Measurements from ENCODE around the gene TXNL4A.

Gene TXNL4A

DNA sequence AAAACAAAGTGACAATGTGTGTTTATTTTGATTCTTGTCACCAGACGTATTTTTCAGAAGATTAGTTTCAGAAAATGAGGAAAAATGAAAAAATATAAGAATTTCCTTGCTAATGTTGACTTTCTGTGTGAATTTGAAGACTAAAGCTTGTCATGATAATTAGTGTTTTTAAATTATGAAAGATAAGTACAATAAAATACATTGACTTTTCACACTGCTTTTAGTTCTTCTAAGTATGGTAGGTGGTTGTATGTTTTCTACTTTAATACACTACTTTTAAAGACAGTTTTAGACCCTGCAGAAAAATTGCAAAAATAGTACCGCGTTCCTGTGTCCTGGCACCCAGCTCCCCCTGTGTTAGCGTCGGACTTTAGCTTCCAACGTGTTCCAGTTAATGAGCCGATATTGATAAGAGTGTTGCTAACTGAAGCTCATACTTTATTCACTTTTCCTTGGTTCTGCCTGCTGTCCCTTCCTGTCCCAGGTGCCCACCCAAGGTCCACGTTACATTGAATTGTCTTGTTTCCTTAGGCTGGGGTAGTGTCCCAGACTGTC, 46.6 kb upstream of the TXNL4A start:
- H3K4me2 ChIP-seq (ENCODE audit: low read depth, low read length), result peak overlapping the region; percentile 77
- H3K4me3 ChIP-seq (ENCODE audit: low read length), result peak overlapping the region; percentile 81
- no peak for DNase-seq
- H3K4me1 ChIP-seq (ENCODE audit: low read length), result 0 out of 2 replicates have a peak, but pooled peaks cover 4% of the 10 kb centered on the region
- peak overlapping the region; percentile 37 for H2AFZ ChIP-seq (ENCODE audit: low read length)
- no peaks in the 10 kb centered on the region for H4K20me1 ChIP-seq (ENCODE audit: insufficient read depth, low read length)
- no peaks in the 10 kb centered on the region for H3K9me2 ChIP-seq (replicated peaks; ENCODE audit: insufficient read depth, low read length)
- H3K9ac ChIP-seq (ENCODE audit: low read length), result peak overlapping the region; percentile 77
- peaks cover 3% of the 10 kb centered on the region; the same call in 1 of the 2 replicates for H3K36me3 ChIP-seq (replicated peaks; ENCODE audit: insufficient read depth, low read length)
- no peaks in the 10 kb centered on the region for H3F3A ChIP-seq (ENCODE audit: insufficient read depth, low read length)
- H3K9me3 ChIP-seq (replicated peaks; ENCODE audit: insufficient read depth, low read length), result no peaks in the 10 kb centered on the region
- peak overlapping the region; percentile 69; the same call in 1 of the 2 replicates for H3K27ac ChIP-seq (ENCODE audit: low read length)
- no peaks in the 10 kb centered on the region for H3K27me3 ChIP-seq (replicated peaks; ENCODE audit: insufficient read depth, low read length)
- peaks cover 20% of the 10 kb centered on the region for H3K79me2 ChIP-seq (ENCODE audit: low read length)
- TF ChIP-seq EZH2phosphoT487 (IDR thresholded peaks at IDR 0.05; ENCODE audit: low read length), result no peak
- TF ChIP-seq EZH2 (optimal IDR thresholded peaks at IDR 0.05; ENCODE audit: low read depth, low read length), result no peak
- TF ChIP-seq, protein P1, sequence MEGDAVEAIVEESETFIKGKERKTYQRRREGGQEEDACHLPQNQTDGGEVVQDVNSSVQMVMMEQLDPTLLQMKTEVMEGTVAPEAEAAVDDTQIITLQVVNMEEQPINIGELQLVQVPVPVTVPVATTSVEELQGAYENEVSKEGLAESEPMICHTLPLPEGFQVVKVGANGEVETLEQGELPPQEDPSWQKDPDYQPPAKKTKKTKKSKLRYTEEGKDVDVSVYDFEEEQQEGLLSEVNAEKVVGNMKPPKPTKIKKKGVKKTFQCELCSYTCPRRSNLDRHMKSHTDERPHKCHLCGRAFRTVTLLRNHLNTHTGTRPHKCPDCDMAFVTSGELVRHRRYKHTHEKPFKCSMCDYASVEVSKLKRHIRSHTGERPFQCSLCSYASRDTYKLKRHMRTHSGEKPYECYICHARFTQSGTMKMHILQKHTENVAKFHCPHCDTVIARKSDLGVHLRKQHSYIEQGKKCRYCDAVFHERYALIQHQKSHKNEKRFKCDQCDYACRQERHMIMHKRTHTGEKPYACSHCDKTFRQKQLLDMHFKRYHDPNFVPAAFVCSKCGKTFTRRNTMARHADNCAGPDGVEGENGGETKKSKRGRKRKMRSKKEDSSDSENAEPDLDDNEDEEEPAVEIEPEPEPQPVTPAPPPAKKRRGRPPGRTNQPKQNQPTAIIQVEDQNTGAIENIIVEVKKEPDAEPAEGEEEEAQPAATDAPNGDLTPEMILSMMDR (IDR thresholded peaks at IDR 0.05; ENCODE audit: low read length), result no peak

DNA sequence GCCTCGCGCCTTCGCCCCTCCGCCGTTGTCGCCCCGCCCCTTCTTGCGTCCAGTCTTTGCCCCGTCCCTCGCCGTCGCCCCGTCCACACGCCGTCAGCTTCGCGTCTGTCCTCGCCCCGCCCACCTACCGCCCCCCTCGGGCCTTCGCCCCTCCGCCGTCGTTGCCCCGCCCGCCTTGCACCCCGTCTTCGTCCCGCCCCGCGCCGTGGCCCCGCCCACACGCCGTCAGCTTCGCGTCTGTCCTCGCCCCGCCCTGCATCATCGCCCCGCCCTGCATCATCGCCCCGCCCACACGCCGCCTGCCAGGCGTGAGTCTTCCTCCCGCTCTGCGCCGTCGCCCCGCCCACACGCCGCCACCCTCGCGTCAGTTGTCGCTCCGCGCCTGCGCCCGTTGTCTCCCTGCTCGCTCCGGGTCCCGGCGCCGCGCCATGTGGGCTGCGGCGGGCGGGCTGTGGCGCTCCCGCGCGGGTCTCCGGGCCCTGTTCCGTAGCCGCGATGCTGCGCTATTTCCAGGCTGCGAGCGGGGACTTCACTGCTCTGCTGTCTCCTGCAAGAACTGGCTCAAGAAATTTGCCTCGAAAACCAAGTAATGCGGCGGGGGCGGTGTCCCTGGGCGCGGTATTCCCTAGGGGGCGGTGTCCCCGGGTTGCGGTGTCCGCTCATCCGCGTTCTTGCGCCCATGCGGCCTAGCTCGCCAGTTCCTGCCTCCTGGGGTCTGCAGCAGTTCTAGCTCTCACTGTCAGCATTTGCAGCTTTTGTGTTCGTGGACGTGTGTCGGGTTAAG, 45.9 kb upstream of the TXNL4A start, which contains the start of gene RBFA:
RBFA (plus strand) TSS at position 367 of the 784 bp plus-strand sequence; CDS start at position 429, 62 bp downstream.
- Histone ChIP-seq H3K9ac (ENCODE audit: low read length) (peak within 1 kb of the TSS; percentile 77), H3K4me3 (ENCODE audit: low read length) (peak within 1 kb of the TSS; percentile 81), H3K27ac (ENCODE audit: low read length) (peak within 1 kb of the TSS; percentile 69), H3K27me3 (replicated peaks; ENCODE audit: insufficient read depth, low read length) (no peaks in the 10 kb centered on the region), H4K20me1 (ENCODE audit: insufficient read depth, low read length) (no peaks in the 10 kb centered on the region), H3F3A (ENCODE audit: insufficient read depth, low read length) (no peaks in the 10 kb centered on the region), H3K36me3 (replicated peaks; ENCODE audit: insufficient read depth, low read length) (peaks cover 3% of the 10 kb centered on the region; the same call in 1 of the 2 replicates), H3K4me2 (ENCODE audit: low read depth, low read length) (peak within 1 kb of the TSS; percentile 92), H3K9me2 (replicated peaks; ENCODE audit: insufficient read depth, low read length) (no peaks in the 10 kb centered on the region), H2AFZ (ENCODE audit: low read length) (peak within 1 kb of the TSS; percentile 78), H3K79me2 (ENCODE audit: low read length) (peaks cover 20% of the 10 kb centered on the region), H3K4me1 (ENCODE audit: low read length) (0 out of 2 replicates have a peak, but pooled peaks cover 4% of the 10 kb centered on the region), H3K9me3 (replicated peaks; ENCODE audit: insufficient read depth, low read length) (no peaks in the 10 kb centered on the region)
- TF ChIP-seq EZH2phosphoT487 (IDR thresholded peaks at IDR 0.05; ENCODE audit: low read length) (no peak), EZH2 (optimal IDR thresholded peaks at IDR 0.05; ENCODE audit: low read depth, low read length) (no peak)
- TF ChIP-seq, protein P1 (IDR thresholded peaks at IDR 0.05; ENCODE audit: low read length), result peak; percentile 41
- peak; percentile 96 for DNase-seq

DNA sequence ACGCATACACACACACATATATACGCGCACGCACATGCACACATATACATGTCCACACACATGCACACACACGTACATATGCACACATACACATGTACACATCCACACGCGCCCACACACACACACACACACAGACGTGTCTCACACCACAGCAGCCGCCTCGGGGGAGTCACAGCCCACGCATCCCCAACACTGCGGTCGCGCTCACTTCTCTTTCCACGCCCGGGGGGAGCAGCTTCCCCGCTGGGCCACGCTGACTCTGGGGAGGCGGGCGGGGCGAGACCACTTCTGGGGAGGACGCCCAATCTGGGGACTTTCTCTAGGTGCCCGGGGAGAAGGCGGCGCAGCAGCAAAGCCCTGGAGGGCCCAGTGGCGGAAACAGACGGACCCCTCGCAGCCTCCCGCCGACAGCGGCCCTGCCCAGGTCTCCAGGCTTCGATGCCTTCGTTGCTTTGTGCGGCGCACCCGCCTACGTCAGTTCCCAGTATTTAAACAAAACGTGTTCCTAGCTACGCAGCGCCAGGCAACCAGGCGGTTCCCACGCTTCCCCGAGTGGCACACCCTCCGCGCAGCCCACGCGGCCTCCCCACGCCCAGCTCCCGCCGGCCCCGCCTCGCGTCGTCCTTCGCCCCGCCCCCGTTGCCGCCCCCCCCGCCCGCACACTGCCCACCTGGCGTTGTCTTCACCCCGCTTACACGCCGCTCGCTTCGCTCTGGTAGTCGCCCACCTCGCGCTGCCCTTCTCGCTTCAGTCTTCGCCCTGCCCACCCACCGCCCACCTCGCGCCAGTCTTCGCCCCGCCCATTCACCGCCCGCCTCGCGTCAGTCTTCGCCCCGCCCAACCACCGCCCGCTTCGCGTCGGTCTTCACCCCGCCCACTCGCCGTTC, 45.1 kb upstream of the TXNL4A start:
- peak; percentile 6 for DNase-seq

More for the DNA sequence above, 45.1 kb upstream of the TXNL4A start:
- H3K4me2 ChIP-seq (ENCODE audit: low read depth, low read length), result peak overlapping the region; percentile 92
- no peaks in the 10 kb centered on the region for H3K9me2 ChIP-seq (replicated peaks; ENCODE audit: insufficient read depth, low read length)
- TF ChIP-seq EZH2phosphoT487 (IDR thresholded peaks at IDR 0.05; ENCODE audit: low read length), result no peak
- TF ChIP-seq EZH2 (optimal IDR thresholded peaks at IDR 0.05; ENCODE audit: low read depth, low read length), result no peak
- TF ChIP-seq, protein P1 (IDR thresholded peaks at IDR 0.05; ENCODE audit: low read length), result no peak
- H3K27me3 ChIP-seq (replicated peaks; ENCODE audit: insufficient read depth, low read length), result no peaks in the 10 kb centered on the region
- no peaks in the 10 kb centered on the region for H4K20me1 ChIP-seq (ENCODE audit: insufficient read depth, low read length)
- H3K9me3 ChIP-seq (replicated peaks; ENCODE audit: insufficient read depth, low read length), result no peaks in the 10 kb centered on the region
- peaks cover 20% of the 10 kb centered on the region for H3K79me2 ChIP-seq (ENCODE audit: low read length)
- peak overlapping the region; percentile 78 for H2AFZ ChIP-seq (ENCODE audit: low read length)
- peaks cover 3% of the 10 kb centered on the region; the same call in 1 of the 2 replicates for H3K36me3 ChIP-seq (replicated peaks; ENCODE audit: insufficient read depth, low read length)
- H3F3A ChIP-seq (ENCODE audit: insufficient read depth, low read length), result no peaks in the 10 kb centered on the region
- H3K27ac ChIP-seq (ENCODE audit: low read length), result peak overlapping the region; percentile 35; the same call in 1 of the 2 replicates
- H3K4me1 ChIP-seq (ENCODE audit: low read length), result 0 out of 2 replicates have a peak, but pooled peaks cover 4% of the 10 kb centered on the region
- H3K9ac ChIP-seq (ENCODE audit: low read length), result peak overlapping the region; percentile 45; the same call in 1 of the 2 replicates
- H3K4me3 ChIP-seq (ENCODE audit: low read length), result peak overlapping the region; percentile 74
